GM21717 (cell line): ENCODE measurements around the gene ADCY4.

Source experiments
- ATAC-seq: cut with Tn5 transposase; IDR thresholded peaks from one replicate; pipeline ENCODE4 v1.9.1; 2021; ENCODE audit warnings: mild to moderate bottlenecking, moderate library complexity; ENCODE audit not compliant: unreplicated experiment

Gene ADCY4

DNA sequence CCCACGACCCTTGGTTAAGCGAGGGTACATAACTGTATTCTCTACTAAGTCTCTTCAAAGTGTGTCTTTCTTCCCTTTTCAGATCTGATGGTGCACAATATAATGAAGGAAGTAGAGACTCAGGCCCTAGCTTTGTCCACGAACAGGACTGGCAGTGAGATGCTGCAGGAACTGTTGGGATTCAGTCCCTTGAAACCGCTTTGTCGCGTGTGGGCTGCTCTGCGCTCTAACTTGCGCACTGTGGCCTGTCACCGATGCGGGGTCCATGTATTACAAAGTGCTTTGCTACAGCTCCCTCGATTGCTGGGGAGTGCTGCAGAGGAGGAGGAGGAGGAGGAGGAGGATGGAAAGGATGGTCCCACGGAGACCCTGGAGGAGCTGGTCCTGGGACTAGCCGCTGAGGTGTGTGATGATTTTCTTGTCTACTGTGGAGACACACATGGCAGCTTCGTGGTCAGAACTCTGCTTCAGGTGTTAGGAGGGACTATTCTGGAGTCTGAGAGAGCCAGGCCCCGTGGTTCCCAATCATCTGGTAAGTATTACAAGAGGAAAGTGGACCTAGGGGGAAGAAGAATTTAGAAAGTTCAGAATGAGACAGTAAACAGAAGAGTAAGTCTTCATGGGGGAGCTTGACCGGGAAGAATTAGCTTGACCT is 34.4 kb downstream of the ADCY4 start:
- no peak for ATAC-seq

DNA sequence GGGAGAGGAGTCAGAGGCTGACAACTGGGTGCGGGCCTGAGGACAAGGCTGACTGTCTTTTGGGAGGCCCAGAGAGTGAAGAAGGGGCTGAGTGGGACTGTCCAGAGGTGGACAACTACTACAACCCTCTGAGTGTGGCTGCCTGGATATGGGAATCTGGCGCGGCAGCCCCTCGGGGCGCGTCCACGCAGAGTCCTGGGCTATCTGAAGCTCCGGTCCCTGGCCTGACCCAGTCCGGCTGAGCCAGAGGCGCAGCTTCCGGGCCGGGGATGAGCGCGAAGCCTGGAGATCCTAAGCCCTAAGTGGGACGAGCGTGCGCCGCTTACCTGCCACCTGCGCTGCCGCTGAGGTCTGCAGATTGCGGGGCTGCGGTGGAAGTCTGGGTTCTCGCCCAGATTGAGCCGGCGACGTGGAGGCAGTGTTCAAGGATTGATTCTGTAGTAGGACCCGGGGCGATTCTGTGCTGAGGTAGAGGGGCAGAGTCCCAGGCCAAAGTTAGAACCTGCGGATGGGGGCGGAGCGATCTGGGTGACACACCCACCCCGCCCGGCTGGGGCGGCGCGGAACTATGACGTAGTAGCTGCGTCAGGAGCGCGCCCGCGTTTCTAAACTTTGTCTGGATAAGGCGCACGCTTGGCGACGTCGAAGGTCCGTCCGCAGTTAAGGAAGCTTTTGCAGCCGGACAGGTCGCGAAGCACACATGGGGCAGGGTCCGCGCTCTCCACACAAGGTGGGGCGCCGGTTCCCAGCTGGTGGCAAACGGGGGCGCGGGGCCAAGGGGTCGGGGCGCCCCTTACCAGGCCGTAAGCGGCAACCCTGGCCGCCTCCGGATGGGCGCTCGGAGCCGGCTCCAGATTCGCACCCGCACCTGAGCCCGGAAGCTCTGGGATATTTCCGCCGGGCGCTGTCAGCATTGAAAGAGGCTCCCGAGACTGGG is 35.3 kb downstream of the ADCY4 start, which contains the start of the genes DHRS1 and NOP9:
Gene DHRS1, minus strand, starts transcription at position 526 of the 937 bp plus-strand sequence. CDS start 674 bp downstream, outside the sequence.
Gene NOP9, plus strand, starts transcription at position 596 of the 937 bp plus-strand sequence. Its CDS starts 105 bp downstream, at position 701.
- peak; percentile 55 for ATAC-seq

DNA sequence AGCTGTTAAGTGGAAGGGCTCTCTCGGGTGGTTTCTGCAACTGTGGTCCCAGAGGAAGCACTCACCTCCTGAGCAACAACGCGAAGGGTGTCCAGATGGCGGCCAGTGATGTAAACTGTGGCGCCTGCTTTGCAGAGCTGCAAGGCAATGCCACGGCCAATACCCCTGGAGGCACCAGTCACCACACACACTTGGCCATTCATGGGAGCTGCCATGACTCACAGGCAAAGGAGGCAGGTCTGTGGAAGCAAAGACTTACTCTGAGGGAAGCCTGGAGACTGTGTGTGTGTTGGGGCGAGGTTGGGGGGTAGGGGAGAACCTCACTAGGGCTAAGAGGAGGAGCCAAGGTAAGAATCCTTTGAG is 36.0 kb downstream of the ADCY4 start:
- no peak for ATAC-seq

DNA sequence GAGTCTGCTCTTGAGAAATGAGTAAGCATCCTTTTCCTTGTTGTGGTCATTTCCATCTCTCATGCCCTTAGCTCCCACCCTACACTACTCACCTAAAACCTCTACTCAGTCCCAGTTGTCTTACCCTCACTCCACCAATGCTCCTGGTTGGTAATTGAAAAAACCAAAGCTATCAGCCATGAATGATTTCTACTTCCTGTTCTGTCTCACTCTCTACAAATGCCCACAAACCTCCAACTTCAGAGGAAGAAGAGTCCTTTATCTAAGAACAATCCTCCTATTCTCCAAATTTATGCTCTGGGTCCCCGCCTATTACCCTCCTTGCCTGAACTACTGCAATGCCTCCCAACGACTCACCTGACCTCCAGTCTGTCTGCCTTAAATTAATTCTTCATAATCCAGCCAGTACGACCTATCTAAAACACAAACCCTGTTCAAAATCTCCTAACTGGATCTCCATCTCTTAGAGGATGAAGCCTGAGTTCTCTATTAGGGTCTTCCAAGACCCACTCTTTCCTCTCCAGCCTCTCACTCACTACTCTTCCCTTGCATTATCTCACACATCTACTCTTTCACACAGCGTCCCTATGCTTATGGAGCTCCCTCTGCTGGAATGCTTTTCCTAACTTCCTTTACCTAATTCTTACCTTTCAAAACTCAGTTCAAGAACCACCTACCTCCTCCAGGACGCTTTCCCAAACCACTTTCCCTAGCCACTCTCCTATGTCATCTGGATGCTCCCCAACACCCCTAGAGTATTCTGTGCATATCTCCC is 37.5 kb downstream of the ADCY4 start:
- ATAC-seq: peak; percentile 22

DNA sequence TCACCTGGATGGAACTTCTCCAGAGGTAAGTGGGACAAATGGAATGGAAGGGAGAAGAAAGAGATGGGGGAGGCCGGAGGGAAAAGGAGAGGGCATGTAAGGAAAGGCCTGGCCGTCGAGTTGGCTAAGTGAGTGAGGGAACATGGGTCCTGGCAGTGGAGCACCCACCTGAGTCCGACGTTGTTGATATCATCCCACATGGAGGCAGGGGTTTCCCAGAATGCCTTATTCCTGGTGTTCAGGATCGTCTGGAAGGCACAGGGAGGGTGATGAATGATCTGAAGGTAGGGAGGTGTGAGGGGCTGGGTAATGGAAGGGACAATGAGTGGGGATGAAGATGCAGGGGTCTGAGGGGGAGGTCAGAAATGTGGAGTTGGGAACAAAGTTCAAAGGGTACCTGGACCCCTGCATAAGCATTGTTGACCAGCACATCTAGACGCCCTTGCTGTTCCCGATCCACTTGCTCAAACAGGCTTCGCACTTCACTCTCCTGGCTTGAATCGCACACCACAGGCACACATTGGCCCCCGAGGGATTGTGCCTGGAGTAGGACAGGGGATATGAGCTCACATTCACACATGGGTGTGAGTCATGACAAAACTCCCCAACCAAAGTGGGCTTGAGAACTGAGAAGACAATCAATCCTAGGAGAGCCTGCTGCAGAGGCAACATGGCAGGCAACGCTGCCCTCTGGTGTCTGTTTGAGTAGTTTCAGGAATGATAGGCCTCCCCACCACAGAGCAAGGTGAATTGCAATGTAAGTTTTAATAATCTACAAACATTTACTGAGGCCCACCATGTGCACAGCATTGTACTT is 38.3 kb downstream of the ADCY4 start:
- peak; percentile 27 for ATAC-seq

DNA sequence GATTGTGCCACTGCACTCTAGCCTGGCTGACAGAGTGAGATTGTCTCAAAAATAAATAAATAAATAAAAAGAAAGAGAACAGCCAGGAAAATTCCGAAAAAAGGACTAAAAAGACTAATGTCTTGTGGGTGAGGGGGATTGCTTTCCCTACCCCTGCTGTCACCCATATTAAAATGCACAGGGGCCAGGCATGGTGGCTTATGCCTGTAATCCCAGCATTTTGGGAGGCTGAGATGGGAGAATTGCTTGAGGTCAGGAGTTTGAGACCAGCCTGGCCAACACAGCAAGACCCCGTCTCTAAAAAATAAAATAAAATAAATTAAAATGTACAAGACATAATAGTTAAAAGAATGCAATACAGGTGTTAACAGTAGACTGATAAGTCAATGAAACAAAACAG is 41.3 kb downstream of the ADCY4 start:
- no peak for ATAC-seq

DNA sequence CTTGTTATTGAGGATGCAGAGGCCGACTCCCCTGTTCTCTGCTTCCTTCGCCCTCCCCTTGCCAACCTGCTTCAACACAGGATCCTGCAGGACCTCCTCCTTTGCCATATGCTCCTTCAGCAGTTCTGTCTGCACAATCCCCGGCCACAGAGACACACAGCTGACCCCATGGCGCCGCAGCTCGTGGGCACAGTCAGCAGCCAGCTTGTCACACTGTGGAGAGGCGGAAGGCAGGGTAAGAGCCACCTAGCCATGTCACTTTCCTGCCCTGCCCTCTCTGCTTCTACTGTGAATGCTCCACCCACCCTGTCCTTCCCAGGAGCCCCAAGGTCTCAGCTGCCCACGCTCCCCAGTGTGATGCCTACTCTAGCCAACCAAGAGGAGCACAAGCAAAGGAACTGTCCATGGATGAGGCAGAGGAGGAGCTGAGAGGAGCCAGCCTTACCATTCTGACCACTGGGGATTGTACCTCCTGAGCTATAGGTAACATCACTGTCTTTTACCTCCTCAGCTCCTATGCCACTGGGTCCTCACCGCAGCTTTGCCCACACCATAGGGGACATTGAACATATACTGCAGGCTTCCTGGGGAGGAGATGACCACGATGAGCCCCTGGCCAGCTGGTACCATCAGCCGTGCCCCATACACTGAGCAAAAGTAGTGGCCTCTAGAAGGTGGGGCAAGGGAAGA is 42.6 kb downstream of the ADCY4 start:
- ATAC-seq: no peak

DNA sequence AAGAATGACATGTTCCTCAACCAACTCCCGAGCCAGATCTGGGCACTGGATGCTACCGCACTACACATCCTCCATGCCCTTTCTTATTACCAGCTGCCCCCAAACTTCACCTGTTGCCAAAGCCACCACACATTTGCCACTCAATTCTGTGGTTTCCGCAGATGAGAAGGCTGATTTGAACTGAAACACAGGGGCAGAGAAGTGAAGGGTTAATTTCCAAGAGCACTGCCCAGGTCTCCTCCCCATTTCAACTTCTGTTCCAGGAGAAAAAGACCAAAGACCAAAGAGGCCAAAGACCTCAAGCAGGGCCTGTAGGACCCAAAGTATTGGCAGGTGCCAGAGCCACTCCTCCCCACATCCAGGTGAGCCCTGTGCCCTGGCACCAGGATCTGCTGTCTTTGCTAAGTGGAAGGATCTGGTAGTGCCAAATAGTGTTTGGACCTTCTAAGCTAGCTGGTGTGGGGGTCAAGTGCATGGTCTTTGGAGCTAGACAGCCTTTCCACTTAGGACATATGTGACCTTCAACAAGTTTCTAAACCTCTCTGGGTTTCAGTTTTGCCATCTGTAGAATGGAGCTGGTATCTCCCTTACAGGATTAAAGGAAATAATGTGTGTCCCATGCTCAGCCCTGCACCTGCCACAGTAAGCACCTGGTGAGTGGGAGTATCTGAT is 43.3 kb downstream of the ADCY4 start:
- no peak for ATAC-seq

DNA sequence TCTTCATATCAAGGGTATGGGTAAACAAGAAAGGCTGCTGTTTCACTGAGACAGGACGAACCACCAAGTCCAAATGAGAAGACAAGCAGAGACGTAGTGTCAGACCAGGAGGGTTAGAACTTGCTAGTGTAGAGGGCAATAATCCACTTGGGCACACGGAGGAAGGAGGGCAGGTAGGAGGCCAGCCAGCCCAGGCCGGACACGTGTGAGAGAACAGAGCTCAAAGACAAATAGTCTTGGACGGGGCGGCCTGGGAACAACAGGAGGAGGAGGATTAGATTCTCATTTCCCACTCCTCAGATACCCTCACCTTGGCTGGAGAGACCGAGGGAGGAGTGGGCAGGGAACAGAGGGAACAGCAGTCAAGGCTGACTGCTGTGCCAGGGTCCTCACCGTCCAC is 44.1 kb downstream of the ADCY4 start:
- ATAC-seq: no peak

DNA sequence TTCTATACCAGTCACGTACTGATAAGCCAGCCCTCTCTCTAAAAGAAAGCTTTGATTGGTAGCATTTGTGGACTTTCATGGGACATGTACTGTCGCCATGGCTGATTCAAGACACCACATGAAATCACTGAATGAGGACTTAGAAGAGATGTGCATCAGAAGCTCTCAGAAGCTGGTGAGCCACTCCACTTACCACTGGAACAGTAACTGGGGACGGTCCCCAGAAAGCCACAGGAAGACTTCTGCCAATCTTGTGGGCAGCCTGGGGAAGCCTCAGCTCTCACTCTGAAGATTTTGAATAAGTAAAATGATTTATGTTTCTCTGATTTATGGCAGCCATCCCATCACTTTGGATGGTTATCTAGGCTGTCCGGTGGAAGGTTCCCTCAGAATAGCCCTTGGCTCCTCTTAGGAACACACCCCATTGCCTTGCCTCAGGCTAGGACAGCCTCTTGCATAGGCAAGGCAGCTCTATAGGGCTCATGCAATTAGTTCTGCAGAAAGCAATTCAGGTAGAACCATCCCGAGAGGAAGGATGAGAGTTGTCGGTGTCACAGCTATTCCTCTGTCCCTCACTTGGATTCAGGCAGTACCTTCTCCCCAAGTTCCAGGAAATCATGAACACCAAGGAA is 45.1 kb downstream of the ADCY4 start:
- ATAC-seq: no peak

DNA sequence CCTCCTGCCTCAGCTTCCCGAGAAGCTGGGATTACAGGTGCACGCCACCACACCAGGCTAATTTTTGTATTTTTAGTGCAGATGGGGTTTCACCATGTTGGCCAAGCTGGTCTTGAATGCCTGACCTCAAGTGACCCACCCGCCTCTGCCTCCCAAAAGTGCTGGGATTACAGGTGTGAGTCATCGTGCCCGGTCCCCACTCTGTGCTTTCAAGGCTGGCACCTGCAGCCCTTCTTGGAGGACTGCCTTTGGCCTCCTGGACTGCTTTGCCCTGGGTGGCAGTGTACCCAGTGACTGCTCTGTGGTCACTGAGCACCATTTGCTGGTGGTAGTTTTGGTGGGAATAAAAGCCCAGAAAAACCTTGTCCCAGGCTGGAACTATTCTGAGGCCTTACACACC is 47.9 kb downstream of the ADCY4 start:
- ATAC-seq: no peak

DNA sequence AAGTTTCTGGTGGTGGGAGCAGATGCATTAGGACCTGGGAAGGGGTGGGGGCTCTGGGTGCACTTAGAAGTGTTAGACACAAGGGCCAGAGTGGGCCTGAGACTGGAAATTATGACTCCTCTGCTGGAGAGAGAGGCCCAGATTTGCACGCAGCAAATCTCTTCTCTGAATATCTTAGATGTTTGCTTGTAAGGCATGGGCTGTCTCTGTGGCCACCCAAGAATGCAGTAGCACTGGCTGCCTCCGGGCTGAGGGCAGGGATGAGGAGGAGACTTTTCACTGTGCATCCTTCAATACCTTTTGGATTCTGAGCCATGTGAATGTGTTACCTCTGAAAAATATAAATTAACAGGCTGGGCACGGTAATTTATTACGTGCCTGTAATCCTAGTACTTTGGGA is 49.5 kb downstream of the ADCY4 start:
- no peak for ATAC-seq

DNA sequence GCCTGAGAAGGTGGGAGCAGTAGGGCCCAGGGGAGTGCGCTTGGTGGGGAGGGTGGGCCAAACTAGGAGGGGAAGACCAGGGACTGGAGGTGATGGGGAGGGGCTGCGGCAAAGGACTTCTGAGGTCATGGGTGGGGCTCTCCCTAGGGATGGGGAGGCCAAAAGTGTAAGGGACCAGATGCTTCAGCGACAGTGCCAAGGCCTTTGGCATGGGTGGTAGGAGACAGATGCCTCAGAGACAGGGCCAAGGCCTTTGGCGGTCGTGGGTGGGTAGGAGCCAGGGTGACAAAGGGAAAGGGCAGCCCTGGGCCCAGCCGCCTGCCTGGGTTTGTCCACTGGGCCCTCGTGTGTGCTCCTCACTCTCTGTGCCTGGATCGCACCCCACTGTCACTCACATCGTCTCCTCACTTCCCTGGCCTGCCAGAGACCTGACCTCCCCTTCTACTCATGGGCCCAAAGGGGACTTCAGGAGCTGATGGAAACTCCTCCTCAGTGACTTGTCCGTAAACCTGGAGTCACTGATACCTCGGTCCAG is 50.3 kb downstream of the ADCY4 start:
- no peak for ATAC-seq

DNA sequence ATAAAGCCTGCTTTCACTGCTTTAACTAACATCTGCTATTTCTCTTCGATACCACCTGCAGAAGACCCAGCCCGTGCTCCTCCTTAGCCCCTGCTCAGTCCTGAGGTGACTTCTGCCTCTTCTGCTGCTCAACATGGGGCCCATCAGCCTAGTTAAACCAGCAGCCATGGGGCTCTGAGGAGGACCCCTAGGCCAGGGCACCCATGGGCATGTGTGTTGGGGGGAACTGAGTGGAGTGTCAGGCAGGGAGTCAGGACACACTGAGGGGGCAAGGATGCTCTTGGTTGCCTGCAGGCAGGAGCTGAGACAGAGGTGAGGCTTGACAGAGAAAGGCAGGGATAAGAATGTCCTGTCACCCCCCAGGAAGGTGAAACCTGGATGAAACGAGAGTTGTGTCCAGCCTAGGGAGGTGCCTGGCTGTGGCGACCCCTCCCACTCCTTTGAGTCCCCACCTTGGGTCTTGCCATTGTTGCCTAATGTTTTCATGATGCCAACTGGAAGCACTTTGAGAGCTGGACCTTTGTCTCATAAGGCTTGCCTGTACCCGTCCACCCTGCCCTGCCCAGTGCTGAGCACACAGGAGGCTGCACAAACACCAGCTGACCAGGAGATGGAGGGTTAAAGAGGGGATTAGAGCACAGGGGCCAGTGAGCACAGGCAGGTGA is 50.9 kb downstream of the ADCY4 start:
- no peak for ATAC-seq

DNA sequence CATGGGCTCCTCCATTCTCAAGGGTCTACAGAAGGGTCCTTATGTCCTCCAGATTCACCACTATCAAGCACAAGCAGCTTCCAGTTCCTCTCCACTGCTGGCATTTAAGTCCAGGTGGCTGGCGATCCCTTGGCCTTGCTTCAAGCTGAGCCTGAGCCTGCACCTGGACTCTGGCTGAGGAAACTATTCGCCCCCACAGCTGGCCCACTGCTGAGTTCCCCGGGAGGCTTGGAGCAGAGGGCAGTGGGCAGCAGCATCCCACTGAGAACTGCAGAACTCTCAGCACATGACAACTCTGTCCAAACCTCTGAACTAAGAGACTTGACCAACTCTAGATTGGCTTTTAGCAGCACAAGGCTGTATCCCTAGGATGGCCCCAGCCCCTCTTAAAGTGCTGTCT is 52.1 kb downstream of the ADCY4 start:
- no peak for ATAC-seq

DNA sequence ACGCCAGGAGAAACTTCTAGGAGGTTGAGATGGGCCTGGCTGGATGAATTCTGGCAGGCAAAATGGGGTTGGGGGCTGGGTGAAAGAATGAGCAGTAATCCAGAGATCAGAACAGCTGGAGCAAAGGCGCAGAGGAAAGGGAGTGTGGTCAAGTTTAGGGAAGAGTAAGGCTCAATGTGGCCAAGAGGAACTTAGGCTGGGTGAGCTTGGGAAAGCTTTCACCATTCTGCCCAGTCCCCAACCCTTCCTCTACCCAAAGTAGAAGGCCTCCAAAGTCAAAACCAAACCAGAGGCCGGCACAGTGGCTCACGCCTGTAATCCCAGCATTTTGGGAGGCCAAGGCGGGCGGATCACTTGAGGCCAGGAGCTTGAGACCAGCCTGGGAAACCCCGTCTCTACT is 53.2 kb downstream of the ADCY4 start:
- ATAC-seq: no peak

DNA sequence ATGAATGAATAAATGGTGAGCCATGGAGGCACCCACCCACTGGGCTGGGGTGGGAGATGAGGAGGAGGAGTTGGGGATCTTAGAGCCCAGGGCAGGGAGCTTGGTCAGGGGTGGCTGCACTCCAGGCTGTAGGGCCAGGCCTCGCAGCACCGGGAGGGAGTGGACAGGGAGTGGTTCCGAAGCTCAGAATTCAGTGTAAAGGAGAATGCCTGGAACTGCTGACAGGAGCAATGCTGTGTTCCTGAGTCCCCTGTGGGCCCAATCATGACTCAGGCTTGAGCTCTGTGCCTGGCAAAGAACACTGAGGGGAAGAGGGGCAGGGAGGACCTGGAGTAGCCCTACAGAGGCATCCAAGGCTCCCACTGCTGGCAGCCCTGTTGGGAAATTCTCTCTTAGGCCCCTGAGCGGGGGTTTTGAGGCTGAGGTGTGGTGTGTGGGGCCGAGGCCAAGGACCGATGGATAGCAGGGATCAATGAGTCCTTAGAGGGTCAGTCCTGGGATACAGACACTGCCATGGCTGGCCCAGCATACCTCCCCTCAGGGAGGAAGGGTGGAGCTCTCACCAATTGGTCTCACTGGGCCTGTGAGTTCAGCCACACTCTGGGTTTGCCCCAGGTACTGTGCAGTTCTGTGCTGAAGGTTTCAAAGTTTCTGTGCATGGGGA is 53.9 kb downstream of the ADCY4 start:
- ATAC-seq: no peak
